GM18498 (cell line): ENCODE results near the gene WNT5B.

Source experiments
- ATAC-seq: cut with Tn5 transposase; IDR thresholded peaks from one replicate; pipeline ENCODE4 v1.9.1; 2021; ENCODE audit warnings: mild to moderate bottlenecking, moderate library complexity; ENCODE audit not compliant: unreplicated experiment

Gene WNT5B

DNA sequence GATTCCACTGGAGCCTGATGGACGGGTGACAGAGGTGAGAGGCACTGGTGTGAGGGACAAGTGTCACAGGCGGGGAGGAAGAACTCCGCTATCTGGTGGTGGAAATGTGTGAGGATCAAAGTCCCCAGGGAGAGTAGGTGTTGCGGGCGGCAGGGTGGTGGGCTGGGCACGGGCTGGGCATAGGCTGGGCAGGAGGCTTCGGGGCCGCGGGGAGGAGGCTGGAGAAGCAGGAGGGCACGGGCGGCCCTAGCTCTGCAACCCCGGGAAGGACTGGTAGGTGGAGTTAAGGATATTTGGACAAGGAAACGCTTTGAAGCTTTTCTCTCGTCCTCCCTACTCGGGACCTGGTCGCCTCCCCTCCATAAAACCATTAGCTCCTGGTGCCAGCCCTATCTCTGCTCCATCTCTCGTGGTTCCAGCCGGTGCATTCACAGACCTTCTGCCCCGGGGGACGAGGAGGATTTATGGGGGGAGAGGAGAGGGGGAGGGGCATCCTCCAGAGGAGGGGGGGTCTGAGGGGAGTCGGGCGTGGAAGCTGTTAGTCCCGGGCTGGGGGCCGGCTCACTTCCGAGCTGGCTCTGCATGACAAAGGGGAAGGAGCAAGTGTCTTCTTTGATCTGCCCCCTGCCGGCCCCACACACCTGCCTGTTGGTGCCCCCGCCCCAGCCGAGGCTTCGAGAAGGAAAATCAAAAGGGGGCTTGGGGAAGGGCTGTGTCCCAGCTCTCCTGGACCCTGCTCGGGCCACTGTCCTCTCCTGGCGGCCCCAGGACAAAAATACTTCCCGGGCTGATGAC lies 504 bp downstream of the WNT5B start:
- no peak for ATAC-seq

DNA sequence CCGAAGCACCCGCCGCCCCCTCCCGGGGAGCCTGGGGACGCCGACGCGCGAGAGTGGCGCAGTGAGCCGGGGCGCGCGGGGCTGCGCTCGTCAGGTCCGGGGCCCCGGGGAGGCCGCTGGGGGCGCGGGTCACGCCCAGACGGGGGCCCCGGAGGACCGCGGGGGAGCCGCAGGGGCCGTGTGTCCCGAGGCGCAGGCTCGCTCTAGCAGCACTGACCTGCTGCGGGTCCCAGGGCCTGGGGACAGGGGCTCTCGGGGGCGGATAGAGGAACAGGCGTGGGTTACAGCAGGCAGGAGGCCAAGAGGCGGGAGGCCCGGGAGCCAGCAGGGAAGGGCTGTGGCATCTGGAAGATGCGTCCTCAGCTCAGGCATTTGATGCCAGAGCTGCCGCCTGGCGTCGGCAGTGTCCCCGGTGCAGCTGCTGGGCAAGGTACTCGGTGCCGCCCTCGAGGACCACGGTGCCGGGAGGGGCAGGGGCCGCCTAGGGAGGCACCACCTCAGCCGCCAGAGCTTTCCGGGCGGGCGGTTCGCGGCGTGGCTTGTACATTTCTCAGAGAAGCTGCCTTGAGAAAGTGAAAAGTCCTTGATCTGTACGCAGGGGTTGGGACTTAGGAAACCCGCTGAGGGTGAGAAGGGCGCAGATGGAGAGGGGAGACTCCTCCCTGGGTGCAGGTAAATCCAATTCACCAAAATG lies 1.2 kb downstream of the WNT5B start:
- no peak for ATAC-seq

DNA sequence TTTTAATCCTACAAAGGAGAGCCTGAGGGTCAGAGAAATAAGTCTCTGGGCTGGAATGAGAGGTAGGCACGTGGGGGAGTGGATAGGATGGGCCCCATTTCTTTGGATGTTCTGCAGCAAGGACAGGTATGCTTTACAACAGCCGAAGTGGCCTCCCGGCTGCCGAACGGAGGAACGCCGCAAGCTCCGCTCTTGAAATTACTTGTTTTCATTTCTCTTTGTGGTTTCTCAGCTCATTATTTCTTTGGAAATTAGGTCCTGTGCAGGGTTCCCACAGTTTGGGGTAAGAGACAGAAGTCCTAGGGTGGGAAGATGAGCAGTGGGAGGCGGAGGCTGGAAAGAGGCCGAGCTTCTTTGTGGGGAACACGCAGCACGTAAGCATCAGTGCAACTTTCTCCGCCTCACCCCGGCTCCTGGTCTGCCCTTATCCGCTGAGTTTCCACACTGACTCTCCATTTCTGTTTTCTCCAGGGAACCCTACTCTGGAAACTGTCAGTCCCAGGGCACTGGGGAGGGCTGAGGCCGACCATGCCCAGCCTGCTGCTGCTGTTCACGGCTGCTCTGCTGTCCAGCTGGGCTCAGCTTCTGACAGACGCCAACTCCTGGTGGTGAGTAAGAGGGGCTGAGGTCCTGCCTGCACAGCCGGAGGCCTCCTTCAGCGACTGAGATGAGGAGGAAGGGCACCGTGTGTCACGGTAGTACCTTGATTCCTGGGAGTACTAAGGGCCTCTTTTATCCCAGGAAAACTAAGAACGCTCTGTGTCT lies 2.0 kb downstream of the WNT5B start:
- ATAC-seq, result no peak

GRCh38 chr12:1632702-1633101 lies 3.7 kb downstream of the WNT5B start:
- no peak for ATAC-seq

DNA sequence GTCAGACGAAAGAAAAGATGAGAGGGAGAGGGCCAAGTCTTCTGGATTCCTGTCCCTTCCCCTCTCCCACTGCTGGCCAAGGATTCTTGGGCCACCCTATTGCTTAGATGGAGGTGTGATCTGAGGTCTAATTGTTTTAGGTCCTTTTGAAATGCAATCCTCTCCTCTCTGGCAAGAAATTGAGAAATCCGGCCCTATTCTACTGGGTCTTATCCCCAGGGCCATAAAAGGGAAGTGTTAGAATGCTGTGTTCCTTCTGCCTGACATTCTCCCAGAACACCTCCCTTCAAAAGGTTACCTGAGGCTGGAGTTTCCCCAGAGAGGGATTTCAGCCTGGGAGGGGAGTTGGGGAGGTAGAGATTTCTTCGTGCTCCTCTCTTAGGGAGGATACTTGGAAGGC lies 4.4 kb downstream of the WNT5B start:
- no peak for ATAC-seq

DNA sequence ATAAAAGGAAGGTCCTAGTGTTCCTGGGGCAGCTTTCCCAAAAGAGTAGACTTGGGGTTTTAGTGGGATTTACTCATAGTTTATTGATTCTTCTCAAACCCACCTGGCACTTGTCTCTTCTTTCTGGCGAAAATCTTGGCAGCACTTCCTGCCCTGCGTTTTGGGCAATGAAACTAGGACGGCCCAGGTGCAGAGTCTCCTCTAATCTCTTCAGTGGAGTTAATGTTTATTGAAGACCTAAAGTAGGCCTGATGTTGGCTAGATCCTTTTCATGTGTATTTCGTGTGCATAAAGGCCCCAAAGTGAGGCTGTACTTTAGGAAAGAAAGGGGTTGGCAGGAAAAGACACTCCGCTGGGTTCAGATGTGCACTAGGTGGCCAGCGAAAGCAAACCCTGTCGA lies 5.1 kb downstream of the WNT5B start:
- ATAC-seq, result no peak

- ATAC-seq, result no peak
These were observed 5.7 kb downstream of the WNT5B start for GRCh38 chr12:1634590-1635191.

GRCh38 chr12:1635301-1636095 lies 6.5 kb downstream of the WNT5B start:
- no peak for ATAC-seq

DNA sequence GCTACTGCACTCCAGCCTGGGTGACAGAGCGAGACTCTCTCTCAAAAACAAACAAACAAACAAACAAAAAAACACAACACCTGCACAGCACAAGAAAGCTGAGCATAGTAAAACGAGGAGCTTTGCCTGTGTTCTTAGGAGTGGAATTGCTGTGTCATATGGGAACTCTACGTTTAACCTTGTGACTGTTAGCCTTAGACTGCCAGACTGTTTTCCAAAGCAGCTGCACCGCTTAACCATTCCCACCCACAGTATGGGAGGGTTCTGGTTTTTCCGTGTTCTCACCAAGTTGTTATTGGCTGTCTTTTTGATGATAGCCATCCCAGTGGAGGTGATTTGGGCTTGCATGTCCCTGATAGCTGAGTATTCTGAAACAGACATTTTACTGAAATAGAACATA lies 9.2 kb downstream of the WNT5B start:
- no peak for ATAC-seq

DNA sequence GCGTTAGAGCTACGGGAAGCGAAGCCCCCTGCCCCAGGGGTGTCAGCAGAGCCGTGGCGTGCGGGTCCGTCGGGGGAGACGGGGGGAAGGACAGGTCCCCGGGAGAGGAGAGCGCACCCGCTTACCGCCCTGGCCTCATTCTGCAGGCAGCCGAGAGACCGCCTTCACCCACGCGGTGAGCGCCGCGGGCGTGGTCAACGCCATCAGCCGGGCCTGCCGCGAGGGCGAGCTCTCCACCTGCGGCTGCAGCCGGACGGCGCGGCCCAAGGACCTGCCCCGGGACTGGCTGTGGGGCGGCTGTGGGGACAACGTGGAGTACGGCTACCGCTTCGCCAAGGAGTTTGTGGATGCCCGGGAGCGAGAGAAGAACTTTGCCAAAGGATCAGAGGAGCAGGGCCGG lies 10.5 kb downstream of the WNT5B start:
- ATAC-seq, result no peak

DNA sequence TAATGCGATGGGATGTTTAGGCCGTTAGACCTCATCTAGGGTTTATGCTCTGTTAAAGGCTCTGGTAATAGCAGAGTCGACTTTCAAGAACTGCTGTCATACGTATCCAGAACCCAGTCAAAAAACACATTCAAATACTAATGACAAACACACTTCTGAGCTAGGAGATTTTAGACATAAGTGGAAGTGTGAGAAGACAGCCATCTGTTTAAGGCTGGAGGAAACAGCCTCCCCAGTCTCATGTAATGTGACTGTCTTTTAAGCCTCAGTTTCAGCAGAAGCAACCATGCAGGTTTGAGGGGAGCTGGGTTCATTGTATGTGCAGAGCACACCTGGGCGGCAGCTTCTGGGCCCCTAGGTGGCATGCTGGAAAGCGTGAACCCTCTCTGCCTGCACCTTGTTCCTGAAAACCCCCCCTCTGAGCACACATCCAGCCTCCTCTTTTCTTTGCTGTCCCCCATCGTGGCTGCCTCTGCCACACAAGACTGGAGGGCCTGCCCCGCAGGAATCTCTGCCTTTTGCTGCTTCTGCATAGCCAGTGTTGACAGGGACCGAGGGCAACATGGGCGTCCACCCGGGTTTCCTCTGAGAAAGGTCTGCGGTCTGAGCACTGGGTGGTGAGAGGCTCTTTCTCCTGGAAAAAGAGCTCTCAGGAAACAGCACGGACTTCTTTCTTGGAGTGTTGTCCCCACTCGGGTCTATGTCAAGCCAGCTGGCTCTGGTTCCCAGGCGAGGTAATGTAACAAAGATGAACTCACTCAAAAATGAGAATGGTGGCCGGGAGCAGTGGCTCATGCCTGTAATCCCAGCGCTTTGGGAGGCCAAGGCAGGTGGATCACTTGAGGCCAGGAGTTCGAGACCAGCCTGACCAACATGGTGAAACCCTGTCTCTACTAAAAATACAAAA lies 11.6 kb downstream of the WNT5B start:
- ATAC-seq, result no peak

DNA sequence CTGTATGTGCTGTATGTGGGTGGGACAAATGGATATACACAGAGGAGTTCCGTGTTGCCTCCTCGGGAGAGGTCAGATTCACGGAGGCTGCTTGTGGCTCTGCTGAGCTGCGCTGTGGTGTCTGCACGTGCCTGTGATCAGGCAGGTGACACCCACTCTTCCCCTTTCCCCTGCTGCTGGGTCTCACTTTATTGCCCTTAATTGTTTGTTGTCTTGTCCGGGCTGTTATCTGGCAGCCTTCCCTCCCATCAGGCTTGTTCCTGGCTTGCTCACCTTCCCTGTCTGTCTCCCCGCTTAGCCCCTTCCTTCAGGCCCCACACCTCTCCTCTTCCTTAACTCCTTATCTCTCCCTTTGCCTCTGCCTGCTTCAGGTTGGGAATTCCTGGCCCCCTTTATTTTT lies 13.5 kb downstream of the WNT5B start:
- ATAC-seq, result no peak

- no peak for ATAC-seq
These were observed 14.0 kb downstream of the WNT5B start for GRCh38 chr12:1643043-1643442.

- no peak for ATAC-seq
These were observed 15.0 kb downstream of the WNT5B start for GRCh38 chr12:1643905-1644533.

DNA sequence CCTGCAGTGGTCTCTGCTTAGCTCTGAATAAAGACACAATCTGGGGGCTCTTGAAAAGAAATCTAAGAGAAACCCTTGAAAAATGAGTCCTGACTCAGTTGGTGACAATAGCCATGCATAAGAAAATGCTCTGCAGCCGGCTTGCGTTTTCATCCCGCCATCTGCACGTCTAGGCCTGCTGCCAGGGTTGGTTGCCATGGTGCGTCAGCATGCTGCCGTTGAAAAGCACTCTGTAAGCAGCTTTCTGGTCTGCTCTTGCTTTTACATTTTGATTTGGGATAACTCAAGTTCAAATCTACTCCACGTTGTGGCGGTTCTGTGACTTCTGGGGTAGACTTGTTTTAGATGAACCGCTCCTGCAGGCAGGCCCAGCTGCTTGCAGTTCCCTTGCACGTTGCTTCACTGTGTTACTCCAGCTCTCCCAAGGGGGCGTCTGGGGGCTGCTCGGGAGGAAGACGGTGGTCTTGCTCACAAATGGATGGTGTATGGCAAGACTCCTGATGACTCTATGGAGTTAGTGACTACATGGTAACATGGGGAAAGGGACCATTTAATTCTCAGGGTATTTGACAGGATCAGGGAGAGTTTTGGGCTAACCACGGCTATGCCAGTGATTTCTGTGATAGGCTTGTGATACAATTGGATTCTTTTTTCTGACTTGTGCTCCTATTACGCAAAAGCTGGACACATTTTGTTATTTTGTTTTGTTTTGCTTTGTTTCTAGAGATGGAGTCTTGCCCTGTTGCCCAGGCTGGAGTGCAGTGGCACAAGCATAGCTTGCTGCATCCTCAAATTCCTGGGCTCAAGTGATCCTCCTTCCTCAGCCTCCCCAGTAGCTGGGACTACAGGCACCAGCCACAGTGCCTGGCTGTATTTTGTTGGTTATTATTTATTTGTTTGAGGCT lies 15.8 kb downstream of the WNT5B start:
- no peak for ATAC-seq

GRCh38 chr12:1645819-1646218 lies 16.8 kb downstream of the WNT5B start:
- no peak for ATAC-seq

- no peak for ATAC-seq
These were observed 17.7 kb downstream of the WNT5B start for GRCh38 chr12:1646569-1647284.
